ENCODE measurements around the gene SLC12A7.

SLC12A7 gene

DNA sequence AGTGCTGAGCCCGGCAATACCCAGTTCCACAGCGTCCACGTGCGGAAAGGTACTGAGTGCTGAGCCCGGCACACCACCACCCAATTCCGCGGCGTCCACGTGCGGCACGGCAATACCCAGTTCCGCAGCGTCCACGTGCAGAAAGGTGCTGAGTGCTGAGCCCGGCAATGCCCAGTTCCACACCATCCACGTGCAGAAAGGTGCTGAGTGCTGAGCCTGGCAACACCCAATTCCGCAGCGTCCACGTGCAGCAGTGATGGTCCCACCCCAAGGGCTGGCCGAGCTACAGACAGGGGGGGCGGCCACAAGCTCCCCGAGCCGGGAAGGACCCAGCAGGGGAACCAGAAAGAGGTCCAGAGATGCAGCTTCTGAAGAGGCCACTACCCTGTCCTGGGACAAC lies 20.2 kb downstream of the SLC12A7 start:
- Histone ChIP-seq H3K9ac (ENCODE audit: low read depth, low read length) (no peak overlapping the region), H3K36me3 (ENCODE audit: control insufficient read depth, insufficient read depth, low read length) (peaks cover 37% of the 10 kb centered on the region)

DNA sequence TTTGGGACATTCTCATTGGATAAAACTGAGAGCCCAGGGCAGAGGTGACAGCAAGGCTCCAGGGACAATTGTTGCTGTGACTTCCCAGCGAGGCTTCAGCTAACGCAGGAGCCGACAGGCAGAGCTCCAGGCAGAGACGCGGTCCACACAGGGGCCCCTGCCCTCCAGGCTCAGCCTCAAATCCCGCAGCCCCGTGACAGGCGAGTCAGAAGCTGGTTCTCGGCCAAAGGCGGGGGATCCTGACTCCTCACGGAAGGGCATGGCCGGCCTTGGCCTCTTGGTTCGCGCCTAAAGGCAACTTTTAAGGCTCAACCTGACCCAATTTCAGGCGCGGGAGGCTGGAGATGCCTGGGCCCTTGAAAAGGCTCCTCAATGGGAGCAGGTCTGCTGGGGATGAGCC lies 21.3 kb downstream of the SLC12A7 start:
- Histone ChIP-seq H3K9ac (ENCODE audit: low read depth, low read length) (no peak overlapping the region), H3K27ac (ENCODE audit: low read depth, low read length) (no peak overlapping the region), H3K4me3 (ENCODE audit: low read depth, low read length) (no peak overlapping the region), H3K36me3 (ENCODE audit: control insufficient read depth, insufficient read depth, low read length) (peaks cover 43% of the 10 kb centered on the region), H3K27me3 (ENCODE audit: control insufficient read depth, insufficient read depth, low read length) (no peaks in the 10 kb centered on the region), H3K9me3 (ENCODE audit: control insufficient read depth, insufficient read depth, low read length) (no peaks in the 10 kb centered on the region), H3K4me1 (ENCODE audit: control insufficient read depth, insufficient read depth, low read length) (no peaks in the 10 kb centered on the region; the same call in 1 of the 2 replicates)

More for the DNA sequence above, 20.2 kb downstream of the SLC12A7 start:
- Histone ChIP-seq H3K4me3 (ENCODE audit: low read depth, low read length) (no peak overlapping the region), H3K9me3 (ENCODE audit: control insufficient read depth, insufficient read depth, low read length) (no peaks in the 10 kb centered on the region), H3K4me1 (ENCODE audit: control insufficient read depth, insufficient read depth, low read length) (no peaks in the 10 kb centered on the region; the same call in 1 of the 2 replicates), H3K27ac (ENCODE audit: low read depth, low read length) (no peak overlapping the region), H3K27me3 (ENCODE audit: control insufficient read depth, insufficient read depth, low read length) (no peaks in the 10 kb centered on the region)

DNA sequence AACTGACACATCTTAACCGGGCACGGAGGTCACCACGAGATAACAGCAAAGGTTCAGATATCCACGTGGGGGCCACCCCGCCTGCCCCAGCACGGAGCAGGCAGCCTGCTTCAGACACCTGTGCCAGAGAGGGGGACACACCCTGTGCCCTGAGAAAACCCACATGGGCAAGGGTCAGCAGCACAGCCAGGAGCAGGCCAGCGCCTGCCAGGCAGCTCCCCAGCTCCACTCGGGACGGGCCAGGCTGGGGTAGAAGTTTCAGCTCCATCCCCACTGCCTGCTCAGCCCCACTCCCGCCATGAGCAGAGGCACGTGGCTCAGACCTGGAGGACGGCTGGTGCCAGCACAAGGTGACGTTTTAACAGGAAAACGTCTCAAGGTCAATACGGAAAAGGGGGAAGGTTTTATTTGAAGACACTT lies 22.2 kb downstream of the SLC12A7 start:
- H3K9ac ChIP-seq (ENCODE audit: low read depth, low read length): no peak overlapping the region
- no peaks in the 10 kb centered on the region for H3K27me3 ChIP-seq (ENCODE audit: control insufficient read depth, insufficient read depth, low read length)
- H3K4me1 ChIP-seq (ENCODE audit: control insufficient read depth, insufficient read depth, low read length): no peaks in the 10 kb centered on the region; the same call in 1 of the 2 replicates
- H3K27ac ChIP-seq (ENCODE audit: low read depth, low read length): no peak overlapping the region
- H3K36me3 ChIP-seq (ENCODE audit: control insufficient read depth, insufficient read depth, low read length): peaks cover 47% of the 10 kb centered on the region
- no peak overlapping the region for H3K4me3 ChIP-seq (ENCODE audit: low read depth, low read length)
- no peaks in the 10 kb centered on the region for H3K9me3 ChIP-seq (ENCODE audit: control insufficient read depth, insufficient read depth, low read length)

DNA sequence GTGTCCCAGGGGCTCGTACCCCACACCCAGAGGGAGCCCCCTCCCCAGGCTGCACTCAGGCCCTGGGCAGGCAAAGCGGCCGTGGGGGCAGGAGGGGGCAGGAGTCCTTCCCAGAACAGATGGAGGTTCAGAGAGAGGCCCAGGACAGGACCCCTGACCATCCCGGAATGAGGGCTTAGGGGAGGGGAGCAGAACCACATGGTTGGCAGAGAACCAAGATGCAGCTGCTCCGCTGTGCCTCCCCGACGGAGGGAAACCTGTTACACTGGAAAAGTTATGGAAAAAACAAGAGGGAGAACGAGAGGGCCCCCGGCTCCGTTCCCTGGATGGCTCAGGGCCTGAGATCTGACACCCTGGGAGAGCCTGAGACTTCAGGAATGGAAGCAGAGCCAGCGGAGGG lies 22.7 kb downstream of the SLC12A7 start:
- no peak overlapping the region for H3K4me3 ChIP-seq (ENCODE audit: low read depth, low read length)
- no peak overlapping the region for H3K27ac ChIP-seq (ENCODE audit: low read depth, low read length)
- no peaks in the 10 kb centered on the region for H3K4me1 ChIP-seq (ENCODE audit: control insufficient read depth, insufficient read depth, low read length)
- H3K27me3 ChIP-seq (ENCODE audit: control insufficient read depth, insufficient read depth, low read length): no peaks in the 10 kb centered on the region
- H3K9ac ChIP-seq (ENCODE audit: low read depth, low read length): no peak overlapping the region
- H3K9me3 ChIP-seq (ENCODE audit: control insufficient read depth, insufficient read depth, low read length): no peaks in the 10 kb centered on the region
- H3K36me3 ChIP-seq (ENCODE audit: control insufficient read depth, insufficient read depth, low read length): peaks cover 50% of the 10 kb centered on the region

DNA sequence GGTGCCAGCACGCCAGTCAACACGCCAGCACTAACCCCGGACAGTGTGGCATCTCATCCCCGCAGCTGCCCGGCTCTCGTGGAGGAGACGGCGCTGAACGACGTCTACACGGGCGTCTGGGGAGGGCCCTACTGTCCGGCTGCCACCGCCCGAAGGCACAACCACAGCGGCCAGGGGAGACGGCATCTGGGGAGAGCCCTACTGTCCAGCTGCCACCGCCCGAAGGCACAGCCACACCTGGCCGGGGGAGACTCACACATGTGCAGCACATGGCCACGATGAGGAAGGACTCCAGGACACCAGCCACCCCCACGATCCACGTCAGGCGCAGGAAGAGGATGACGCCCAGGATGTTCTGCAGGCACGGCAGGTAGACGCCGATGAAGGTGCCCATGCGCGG lies 23.1 kb downstream of the SLC12A7 start:
- H3K4me1 ChIP-seq (ENCODE audit: control insufficient read depth, insufficient read depth, low read length): no peaks in the 10 kb centered on the region
- no peak overlapping the region for H3K27ac ChIP-seq (ENCODE audit: low read depth, low read length)

DNA sequence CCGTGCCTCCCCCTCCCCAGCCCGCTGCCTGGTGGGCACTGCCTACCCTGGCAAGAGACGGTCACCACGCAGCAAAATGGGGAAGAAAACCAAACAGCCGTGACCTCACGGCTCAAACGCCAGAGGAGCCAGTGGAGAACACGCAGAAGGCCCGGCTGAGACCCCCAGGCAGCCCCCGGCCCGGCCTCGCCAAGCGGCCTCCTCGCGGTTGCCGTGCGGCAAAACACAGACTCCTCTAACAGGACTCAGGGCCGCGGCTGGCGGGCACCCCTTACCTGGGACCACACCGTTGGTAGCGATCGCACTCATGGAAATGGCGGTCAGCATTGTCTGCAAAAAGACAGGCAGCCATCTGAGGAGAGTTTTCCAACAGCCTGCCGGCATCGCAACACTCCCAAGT lies 23.8 kb downstream of the SLC12A7 start:
- no peak overlapping the region for H3K4me3 ChIP-seq (ENCODE audit: low read depth, low read length)
- peaks cover 61% of the 10 kb centered on the region for H3K36me3 ChIP-seq (ENCODE audit: control insufficient read depth, insufficient read depth, low read length)
- H3K27ac ChIP-seq (ENCODE audit: low read depth, low read length): no peak overlapping the region
- H3K9ac ChIP-seq (ENCODE audit: low read depth, low read length): no peak overlapping the region
- H3K27me3 ChIP-seq (ENCODE audit: control insufficient read depth, insufficient read depth, low read length): no peaks in the 10 kb centered on the region
- no peaks in the 10 kb centered on the region for H3K4me1 ChIP-seq (ENCODE audit: control insufficient read depth, insufficient read depth, low read length)
- no peaks in the 10 kb centered on the region for H3K9me3 ChIP-seq (ENCODE audit: control insufficient read depth, insufficient read depth, low read length)

More for the DNA sequence above, 23.1 kb downstream of the SLC12A7 start:
- no peak overlapping the region for H3K4me3 ChIP-seq (ENCODE audit: low read depth, low read length)
- H3K27me3 ChIP-seq (ENCODE audit: control insufficient read depth, insufficient read depth, low read length): no peaks in the 10 kb centered on the region
- H3K36me3 ChIP-seq (ENCODE audit: control insufficient read depth, insufficient read depth, low read length): peaks cover 54% of the 10 kb centered on the region
- no peak overlapping the region for H3K9ac ChIP-seq (ENCODE audit: low read depth, low read length)
- no peaks in the 10 kb centered on the region for H3K9me3 ChIP-seq (ENCODE audit: control insufficient read depth, insufficient read depth, low read length)

DNA sequence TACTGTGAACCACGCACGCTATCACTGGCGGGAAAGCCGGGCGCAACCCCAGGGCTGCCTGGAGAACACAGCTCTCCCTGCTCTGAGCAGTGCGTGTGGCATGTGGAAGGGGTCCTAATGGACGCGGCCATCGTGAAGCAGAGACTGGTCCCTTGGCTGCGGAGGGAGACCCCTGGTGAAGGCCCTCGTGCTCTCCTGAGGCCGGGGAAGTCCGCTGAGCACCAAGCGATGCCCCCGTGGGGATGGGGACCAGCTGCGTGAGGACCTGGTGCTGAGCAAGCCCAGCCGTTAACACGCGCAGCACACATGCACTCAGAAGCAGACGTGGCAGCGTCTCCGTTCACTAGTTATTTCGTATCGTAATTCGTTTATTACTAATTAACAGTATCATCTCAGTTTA lies 24.4 kb downstream of the SLC12A7 start:
- no peak overlapping the region for H3K9ac ChIP-seq (ENCODE audit: low read depth, low read length)
- no peaks in the 10 kb centered on the region for H3K27me3 ChIP-seq (ENCODE audit: control insufficient read depth, insufficient read depth, low read length)
- H3K4me1 ChIP-seq (ENCODE audit: control insufficient read depth, insufficient read depth, low read length): no peaks in the 10 kb centered on the region
- H3K4me3 ChIP-seq (ENCODE audit: low read depth, low read length): no peak overlapping the region
- H3K9me3 ChIP-seq (ENCODE audit: control insufficient read depth, insufficient read depth, low read length): no peaks in the 10 kb centered on the region
- H3K36me3 ChIP-seq (ENCODE audit: control insufficient read depth, insufficient read depth, low read length): peaks cover 58% of the 10 kb centered on the region
- no peak overlapping the region for H3K27ac ChIP-seq (ENCODE audit: low read depth, low read length)

DNA sequence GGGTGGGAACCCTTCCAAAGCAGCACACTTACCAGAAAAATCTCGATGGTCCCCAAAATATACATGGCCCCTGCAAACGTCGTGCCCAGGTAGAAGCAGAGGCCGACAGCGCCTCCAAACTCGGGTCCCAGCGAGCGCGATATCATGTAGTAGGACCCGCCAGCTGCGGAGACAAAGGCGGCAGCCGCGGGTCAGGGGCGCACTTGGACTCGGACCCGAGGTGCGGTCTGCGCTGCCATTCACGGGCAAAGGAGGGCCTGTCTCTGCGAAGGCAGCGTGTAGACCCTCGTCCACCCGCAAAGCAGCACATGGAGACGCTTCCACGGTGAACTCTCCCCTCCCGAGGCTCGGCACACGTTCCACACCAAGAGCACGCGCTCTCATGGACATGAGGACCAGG lies 25.0 kb downstream of the SLC12A7 start:
- Histone ChIP-seq H3K4me3 (ENCODE audit: low read depth, low read length) (no peak overlapping the region), H3K27me3 (ENCODE audit: control insufficient read depth, insufficient read depth, low read length) (no peaks in the 10 kb centered on the region), H3K27ac (ENCODE audit: low read depth, low read length) (no peak overlapping the region), H3K4me1 (ENCODE audit: control insufficient read depth, insufficient read depth, low read length) (no peaks in the 10 kb centered on the region), H3K36me3 (ENCODE audit: control insufficient read depth, insufficient read depth, low read length) (peaks cover 55% of the 10 kb centered on the region), H3K9ac (ENCODE audit: low read depth, low read length) (no peak overlapping the region), H3K9me3 (ENCODE audit: control insufficient read depth, insufficient read depth, low read length) (no peaks in the 10 kb centered on the region)

DNA sequence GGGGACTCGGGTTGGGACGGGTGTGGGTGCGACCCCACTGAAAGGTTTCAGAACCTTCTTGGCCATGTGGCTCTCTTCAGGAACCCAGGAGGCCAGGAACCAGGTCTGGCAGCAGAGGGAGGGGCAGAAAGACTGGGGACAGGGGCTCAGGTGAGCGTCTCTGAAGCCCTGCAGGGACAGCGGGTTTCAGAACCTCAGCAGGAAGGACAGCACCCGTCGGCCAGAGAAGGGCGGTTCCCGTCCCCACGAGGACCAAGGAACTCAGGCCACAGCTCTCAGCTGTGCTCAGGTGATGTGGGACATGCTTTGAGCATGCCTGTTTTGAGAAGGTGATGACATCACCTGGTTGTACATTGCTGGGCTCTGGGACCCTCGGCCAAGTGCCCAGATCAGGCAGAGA lies 25.7 kb downstream of the SLC12A7 start:
- no peaks in the 10 kb centered on the region for H3K9me3 ChIP-seq (ENCODE audit: control insufficient read depth, insufficient read depth, low read length)
- H3K9ac ChIP-seq (ENCODE audit: low read depth, low read length): no peak overlapping the region
- H3K4me1 ChIP-seq (ENCODE audit: control insufficient read depth, insufficient read depth, low read length): no peaks in the 10 kb centered on the region
- no peak overlapping the region for H3K4me3 ChIP-seq (ENCODE audit: low read depth, low read length)
- H3K27me3 ChIP-seq (ENCODE audit: control insufficient read depth, insufficient read depth, low read length): no peaks in the 10 kb centered on the region
- no peak overlapping the region for H3K27ac ChIP-seq (ENCODE audit: low read depth, low read length)
- peaks cover 54% of the 10 kb centered on the region for H3K36me3 ChIP-seq (ENCODE audit: control insufficient read depth, insufficient read depth, low read length)

DNA sequence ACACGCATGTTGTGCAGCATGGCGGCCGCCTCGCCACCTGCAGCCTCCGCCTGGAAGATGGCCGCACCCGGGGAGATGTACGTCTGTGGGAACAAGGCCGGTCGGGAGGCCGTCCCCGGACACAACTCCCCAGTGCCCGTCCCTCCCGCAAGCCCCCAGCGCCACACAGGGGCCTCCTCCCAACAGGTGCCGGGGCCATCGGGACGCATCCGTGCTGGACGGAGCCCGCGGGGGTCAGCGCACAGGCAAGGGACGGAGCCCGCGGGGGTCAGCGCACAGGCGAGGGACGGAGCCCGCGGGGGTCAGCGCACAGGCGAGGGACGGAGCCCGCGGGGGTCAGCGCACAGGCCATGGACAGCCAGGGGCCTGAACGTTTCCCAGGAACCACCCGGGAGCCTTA lies 26.5 kb downstream of the SLC12A7 start:
- Histone ChIP-seq H3K4me1 (ENCODE audit: control insufficient read depth, insufficient read depth, low read length) (no peaks in the 10 kb centered on the region), H3K27ac (ENCODE audit: low read depth, low read length) (no peak overlapping the region), H3K36me3 (ENCODE audit: control insufficient read depth, insufficient read depth, low read length) (peaks cover 56% of the 10 kb centered on the region), H3K9me3 (ENCODE audit: control insufficient read depth, insufficient read depth, low read length) (no peaks in the 10 kb centered on the region), H3K9ac (ENCODE audit: low read depth, low read length) (no peak overlapping the region), H3K4me3 (ENCODE audit: low read depth, low read length) (no peak overlapping the region), H3K27me3 (ENCODE audit: control insufficient read depth, insufficient read depth, low read length) (no peaks in the 10 kb centered on the region)

DNA sequence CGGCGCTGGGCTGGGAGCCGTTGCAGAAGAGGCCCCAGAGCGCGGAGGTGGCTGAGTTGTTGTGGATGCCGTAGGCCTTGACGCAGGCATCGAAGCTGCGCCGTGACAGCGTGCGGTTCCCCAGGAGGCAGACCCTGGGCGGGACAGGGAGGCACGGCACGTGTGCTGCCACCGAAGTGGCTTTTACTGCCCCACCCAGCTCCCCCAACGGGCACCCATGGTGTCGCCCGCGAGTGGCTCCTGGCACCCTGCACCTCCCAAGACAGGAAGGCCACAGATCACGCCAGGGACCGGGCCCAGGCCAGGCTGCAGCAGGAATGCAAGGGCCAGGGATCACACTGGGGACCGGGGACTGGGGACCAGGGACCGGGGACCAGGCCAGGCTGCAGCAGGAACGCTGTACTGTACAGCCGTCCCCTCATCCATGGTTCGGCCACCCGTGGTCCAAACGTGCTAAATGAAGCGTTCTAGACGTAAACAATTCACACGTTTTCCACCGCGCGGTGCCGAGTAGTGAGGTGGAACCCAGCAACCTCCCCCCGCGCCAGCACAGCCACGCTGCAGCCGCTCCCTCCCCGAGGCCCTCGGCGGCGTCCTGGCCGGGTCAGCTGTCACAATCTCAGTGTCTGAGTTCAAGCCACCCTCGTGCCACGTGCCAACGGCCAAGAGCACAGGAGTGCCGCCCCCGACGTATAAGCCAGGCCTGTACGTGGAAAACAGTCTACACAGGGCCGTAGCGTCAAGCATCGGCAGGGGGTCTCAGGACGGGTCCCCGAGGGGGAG lies 27.8 kb downstream of the SLC12A7 start:
- no peak overlapping the region for H3K27ac ChIP-seq (ENCODE audit: low read depth, low read length)
- H3K27me3 ChIP-seq (ENCODE audit: control insufficient read depth, insufficient read depth, low read length): no peaks in the 10 kb centered on the region
- no peaks in the 10 kb centered on the region for H3K9me3 ChIP-seq (ENCODE audit: control insufficient read depth, insufficient read depth, low read length)
- H3K4me3 ChIP-seq (ENCODE audit: low read depth, low read length): no peak overlapping the region
- no peaks in the 10 kb centered on the region for H3K4me1 ChIP-seq (ENCODE audit: control insufficient read depth, insufficient read depth, low read length)
- peaks cover 61% of the 10 kb centered on the region for H3K36me3 ChIP-seq (ENCODE audit: control insufficient read depth, insufficient read depth, low read length)
- no peak overlapping the region for H3K9ac ChIP-seq (ENCODE audit: low read depth, low read length)

All from HUES48 (cell line).